Smooth muscle cell (in vitro differentiated cells): ENCODE measurements around the gene ARHGEF2. TPM values are rescaled to one million over a fixed set of nuclear protein-coding genes. Genes with fewer than 3 reads are reported as not detected.

Experiments
- DNase-seq: peaks from one replicate; lab custom pipeline; 2025; ENCODE audit not compliant: unreplicated experiment; lab: John Stamatoyannopoulos, UW
- H2AFZ ChIP-seq: fragments of 200-600 bp; sonication (generic); 2 replicates; pipeline ENCODE4 v1.6.0; 2016; ENCODE audit warnings: antibody characterized with exemption, low read depth, mild to moderate bottlenecking
- H3F3A ChIP-seq: fragments of 200-600 bp; sonication (generic); 2 replicates; pipeline ENCODE4 v1.6.0; 2017; ENCODE audit warnings: antibody characterized with exemption, low read depth
- H3K27ac ChIP-seq: fragments of 200-600 bp; sonication (generic); 2 replicates; pipeline ENCODE4 v1.5.1; 2016; ENCODE audit warnings: low read depth, mild to moderate bottlenecking
- H3K27me3 ChIP-seq: fragments of 200-600 bp; sonication (generic); 2 replicates; pipeline ENCODE4 v1.6.1; 2016; ENCODE audit warnings: low read depth, mild to moderate bottlenecking
- H3K36me3 ChIP-seq: fragments of 200-600 bp; sonication (generic); 2 replicates; pipeline ENCODE4 v1.5.1; 2016; ENCODE audit warnings: low read depth
- H3K4me1 ChIP-seq: fragments of 200-600 bp; sonication (generic); 2 replicates; pipeline ENCODE4 v1.5.1; 2016; ENCODE audit warnings: low read depth
- H3K4me2 ChIP-seq: fragments of 200-600 bp; sonication (generic); 2 replicates; pipeline ENCODE4 v1.6.0; 2016; ENCODE audit warnings: mild to moderate bottlenecking
- H3K4me3 ChIP-seq: fragments of 200-600 bp; sonication (generic); 2 replicates; pipeline ENCODE4 v1.5.1; 2016; ENCODE audit warnings: mild to moderate bottlenecking
- H3K79me2 ChIP-seq: fragments of 200-600 bp; sonication (generic); 2 replicates; pipeline ENCODE4 v1.6.0; 2016; ENCODE audit warnings: low read depth, mild to moderate bottlenecking
- H3K9ac ChIP-seq: fragments of 200-600 bp; sonication (generic); 2 replicates; pipeline ENCODE4 v1.6.0; 2016; ENCODE audit warnings: low read depth
- H3K9me3 ChIP-seq: fragments of 200-600 bp; sonication (generic); replicated peaks from 2 replicates; pipeline ENCODE4 v1.5.1; 2016; ENCODE audit warnings: low read depth
- H4K20me1 ChIP-seq: fragments of 200-600 bp; sonication (generic); 2 replicates; pipeline ENCODE4 v1.6.0; 2016; ENCODE audit warnings: low read depth
- CTCF ChIP-seq: fragments of 200-600 bp; sonication (generic); IDR thresholded peaks from 2 replicates; pipeline ENCODE4 v1.5.1; 2017; ENCODE audit warnings: borderline replicate concordance, mild to moderate bottlenecking, antibody characterized with exemption; ENCODE audit not compliant: insufficient read depth, poor library complexity, severe bottlenecking
- WGBS: methylation state at CpG from one replicate; pipeline ENCODE4 v1.1.7; 2016; ENCODE audit warnings: low lambda C conversion rate; 5-methylcytosine and 5-hydroxymethylcytosine counted together
- microRNA-seq: library from miRNA; unstranded; fragments of <30 nt; microRNA quantifications from one replicate; pipeline ENCODE4, GENCODE V29; 2016; ENCODE audit warnings: borderline number of aligned reads
- polyA plus RNA-seq: library from polyadenylated mRNA; unstranded; fragments of >200 nt; fragmentation: Nextera tagmentation; extraction: Ambion mirVana; gene quantifications from 2 replicates; pipeline ENCODE4 v1.2.1, GENCODE V29; 2016
- small RNA-seq: library from RNA; depleted of rRNA; stranded (forward); fragments of <200 nt; gene quantifications from one replicate; pipeline ENCODE3, GENCODE V24; 2014
- total RNA-seq: library from RNA; depleted of rRNA; stranded (reverse); fragments of >200 nt; gene quantifications from 2 replicates; pipeline ENCODE4 v1.2.3, GENCODE V29; 2014

The ARHGEF2 gene
- total and polyA plus RNA-seq, 2 experiments from 2014 or later: 21.0 to 30.2 TPM

GRCh38 chr1:155898888-155899287 is 79.5 kb downstream of the ARHGEF2 start:
- Histone ChIP-seq H3K36me3 (peaks cover 35% of the 10 kb centered on the region), H4K20me1 (peaks cover 12% of the 10 kb centered on the region), H3K9ac (no peak overlapping the region), H3F3A (peaks cover 27% of the 10 kb centered on the region), H3K79me2 (no peaks in the 10 kb centered on the region), H3K4me3 (no peak overlapping the region), H2AFZ (no peak overlapping the region), H3K27me3 (no peaks in the 10 kb centered on the region), H3K4me1 (peaks cover 2% of the 10 kb centered on the region), H3K27ac (peak overlapping the region; percentile 35), H3K9me3 (no peaks in the 10 kb centered on the region), H3K4me2 (no peak overlapping the region)
- no peak for TF ChIP-seq CTCF
- WGBS: 88% methylated on average over 2 of the region's 2 CpGs
- no peak for DNase-seq

- Histone ChIP-seq H3F3A (peaks cover 27% of the 10 kb centered on the region), H4K20me1 (peaks cover 8% of the 10 kb centered on the region), H2AFZ (no peak overlapping the region), H3K9ac (no peak overlapping the region), H3K27ac (no peak overlapping the region), H3K4me2 (no peak overlapping the region), H3K79me2 (no peaks in the 10 kb centered on the region), H3K27me3 (no peaks in the 10 kb centered on the region), H3K9me3 (no peaks in the 10 kb centered on the region), H3K4me1 (peaks cover 4% of the 10 kb centered on the region), H3K4me3 (no peak overlapping the region), H3K36me3 (peaks cover 31% of the 10 kb centered on the region)
- WGBS: 85% methylated on average over 1 of the region's 1 CpG
- DNase-seq: no peak
- TF ChIP-seq CTCF: no peak
Measured at GRCh38 chr1:155897746-155898145, 80.6 kb downstream of the ARHGEF2 start.

Small RNA genes within 50 kb of the gene (microRNA-seq; reads per million reads assigned to microRNA genes)
- not detected for gene MIR6738

Small RNA genes within 50 kb of the gene (small RNA-seq; reads per million reads assigned to genes)
- not detected for gene MIR6738
- gene SCARNA4: not detected
- 48.0 reads per million, percentile 96 among the genes with 10 or more reads in this experiment for gene SNORA80E

Other genes with a start within 250 kb of the ARHGEF2 start
- 21.0 and 22.2 TPM in 2 replicates for gene GON4L, start 121.3 kb downstream of the ARHGEF2 start, total RNA-seq
- 40.8 and 45.3 TPM in 2 replicates for gene GON4L, start 121.3 kb downstream of the ARHGEF2 start, polyA plus RNA-seq
- gene SYT11, start 119.0 kb downstream of the ARHGEF2 start, total RNA-seq: 3.4 and 4.6 TPM in 2 replicates
- 2.1 and 2.9 TPM in 2 replicates for gene SYT11, start 119.0 kb downstream of the ARHGEF2 start, polyA plus RNA-seq
- 59.6 and 65.3 TPM in 2 replicates for gene RIT1, start 67.2 kb downstream of the ARHGEF2 start, total RNA-seq
- gene RIT1, start 67.2 kb downstream of the ARHGEF2 start, polyA plus RNA-seq: 63.6 and 64.4 TPM in 2 replicates
- 35.6 and 41.7 TPM in 2 replicates for gene KHDC4, start 44.1 kb downstream of the ARHGEF2 start, total RNA-seq
- gene KHDC4, start 44.1 kb downstream of the ARHGEF2 start, polyA plus RNA-seq: 14.9 and 18.3 TPM in 2 replicates
- gene RXFP4, start 36.9 kb downstream of the ARHGEF2 start, total RNA-seq: not detected in 2 replicates
- gene RXFP4, start 36.9 kb downstream of the ARHGEF2 start, polyA plus RNA-seq: 0.66 and 1.5 TPM in 2 replicates
- gene SSR2, start 42.4 kb upstream of the ARHGEF2 start, total RNA-seq: 452 and 457 TPM in 2 replicates
- 408 and 447 TPM in 2 replicates for gene SSR2, start 42.4 kb upstream of the ARHGEF2 start, polyA plus RNA-seq
- 18.1 and 18.8 TPM in 2 replicates for gene UBQLN4, start 75.3 kb upstream of the ARHGEF2 start, total RNA-seq
- 19.4 and 23.3 TPM in 2 replicates for gene UBQLN4, start 75.3 kb upstream of the ARHGEF2 start, polyA plus RNA-seq
- gene LAMTOR2, start 76.2 kb upstream of the ARHGEF2 start, total RNA-seq: 32.2 and 55.1 TPM in 2 replicates
- gene LAMTOR2, start 76.2 kb upstream of the ARHGEF2 start, polyA plus RNA-seq: 146 and 156 TPM in 2 replicates
- gene RAB25, start 82.6 kb upstream of the ARHGEF2 start, total RNA-seq: 16.8 and 27.1 TPM in 2 replicates
- gene RAB25, start 82.6 kb upstream of the ARHGEF2 start, polyA plus RNA-seq: 8.9 and 53.5 TPM in 2 replicates
- gene MEX3A, start 103.9 kb upstream of the ARHGEF2 start, total RNA-seq: 13.5 and 13.8 TPM in 2 replicates
- gene MEX3A, start 103.9 kb upstream of the ARHGEF2 start, polyA plus RNA-seq: 10.5 and 11.0 TPM in 2 replicates
- 237 and 256 TPM in 2 replicates for gene LMNA, start 136.2 kb upstream of the ARHGEF2 start, total RNA-seq
- 626 and 674 TPM in 2 replicates for gene LMNA, start 136.2 kb upstream of the ARHGEF2 start, polyA plus RNA-seq
- 2.1 and 5.0 TPM in 2 replicates for gene SEMA4A, start 175.0 kb upstream of the ARHGEF2 start, total RNA-seq
- gene SEMA4A, start 175.0 kb upstream of the ARHGEF2 start, polyA plus RNA-seq: 2.2 and 4.2 TPM in 2 replicates
- 11.6 and 13.9 TPM in 2 replicates for gene SLC25A44, start 215.6 kb upstream of the ARHGEF2 start, total RNA-seq
- 11.4 and 17.7 TPM in 2 replicates for gene SLC25A44, start 215.6 kb upstream of the ARHGEF2 start, polyA plus RNA-seq
- gene PMF1, start 234.5 kb upstream of the ARHGEF2 start, total RNA-seq: 51.4 and 59.2 TPM in 2 replicates
- 82.5 and 87.4 TPM in 2 replicates for gene PMF1, start 234.5 kb upstream of the ARHGEF2 start, polyA plus RNA-seq